Right ventricle myocardium inferior (tissue), 1 donor: ENCODE measurements around the gene COQ3. TPM values are rescaled to one million over a fixed set of nuclear protein-coding genes. Genes with fewer than 3 reads are reported as not detected.
"Not testable (repeated sequence)": the region's sequence is repeated elsewhere in the genome, so short reads cannot be mapped to it uniquely, and the experiment has no call there.

Source experiments
- ATAC-seq: fragments of 200-7000 bp; cut with Tn5 transposase; one replicate; pipeline ENCODE4 v1.9.1; 2020; ENCODE audit warnings: mild to moderate bottlenecking, moderate library complexity
- DNase-seq: peaks from one replicate; pipeline ENCODE4 v3.0.0; 2021; ENCODE audit errors: missing footprints
- intact Hi-C: fragments of 100-400 bp; cut with DNase I; formaldehyde crosslinking; loops from one replicate; pipeline ENCODE4 v1.11.0; 2022
- total RNA-seq: library from RNA; stranded (reverse); fragmentation: NEBNext Ultra II Directional; extraction: Animal tissue kit (Norgen Biotek cat#: 25700); gene quantifications from one replicate; pipeline ENCODE4 v1.2.1, GENCODE V29; 2021
- donor health status: DM: no; HTN: yes; CAD: no; lungs with severe emphysema.

COQ3 gene
- total RNA-seq, 1 donor from 2014 or later = 31.4 TPM

DNA sequence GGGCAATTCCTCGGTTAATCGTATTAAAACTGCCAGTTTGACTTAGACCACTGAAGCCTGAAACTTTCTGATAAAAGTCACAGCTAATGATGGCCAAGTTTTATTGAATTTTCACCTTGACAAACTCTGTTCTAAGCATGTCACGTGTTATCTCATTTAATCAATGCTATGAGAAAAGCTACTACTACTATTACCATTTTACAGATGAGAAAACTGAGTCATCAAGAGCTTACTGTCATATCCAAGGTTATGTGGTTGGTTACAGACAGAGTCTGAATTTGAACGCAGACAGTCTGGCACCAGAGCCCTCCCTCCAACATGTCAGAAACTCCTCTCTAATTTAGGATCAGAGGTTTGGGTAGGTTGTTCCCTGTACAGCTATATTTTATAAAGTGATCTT, 48.8 kb downstream of the COQ3 start:
- no peak for ATAC-seq
- DNase-seq = no peak
- intact Hi-C loops = no loop called here

DNA sequence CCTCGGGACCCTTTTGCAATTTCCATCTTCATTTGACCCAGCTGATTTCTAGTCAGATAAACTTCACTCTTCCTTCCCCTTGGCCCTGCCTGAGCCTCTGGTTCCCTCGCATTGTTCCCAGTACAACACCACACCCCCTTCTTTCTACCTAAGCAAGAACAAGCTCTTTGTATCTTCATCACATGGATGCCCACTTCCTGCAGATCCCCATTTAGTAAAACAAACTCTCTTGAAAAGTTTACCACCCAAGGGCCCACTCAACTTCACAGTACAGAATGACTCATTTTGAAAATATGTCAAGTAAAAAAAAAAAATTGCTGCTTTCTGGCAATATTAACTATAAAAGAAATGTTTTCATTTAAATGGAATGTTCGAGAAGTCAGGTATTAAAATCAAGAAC, 49.7 kb downstream of the COQ3 start:
- intact Hi-C loops = no loop called here
- ATAC-seq = no peak
- DNase-seq = no peak

DNA sequence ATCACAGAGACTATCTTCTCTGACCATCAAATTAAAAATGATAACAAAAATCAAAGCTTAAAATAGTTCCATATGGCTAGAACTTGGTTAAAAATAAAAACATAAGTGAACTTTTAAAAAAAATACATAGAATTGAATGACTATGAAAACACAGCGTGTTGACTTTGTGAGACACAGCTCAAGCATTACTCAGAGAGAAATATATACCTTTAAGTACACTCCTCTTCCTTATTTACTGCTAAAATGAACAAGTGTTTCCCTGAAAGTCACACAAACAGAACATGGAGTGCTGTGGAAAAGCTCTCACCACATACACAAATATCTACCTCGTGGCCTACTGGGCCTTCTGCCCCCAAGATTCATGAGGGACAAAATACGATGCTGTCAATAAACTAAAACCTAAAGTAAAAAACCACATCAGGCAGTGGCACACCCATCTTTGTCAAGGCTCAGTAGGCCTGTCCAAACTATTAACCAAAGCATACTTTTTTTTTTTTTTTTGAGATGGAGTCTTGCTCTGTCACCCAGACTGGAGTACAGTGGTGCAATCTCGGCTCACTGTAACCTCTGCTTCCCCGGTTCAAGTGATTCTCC, 52.0 kb downstream of the COQ3 start:
- DNase-seq (no peak), ATAC-seq (no peak)
- intact Hi-C loops = no loop called here

DNA sequence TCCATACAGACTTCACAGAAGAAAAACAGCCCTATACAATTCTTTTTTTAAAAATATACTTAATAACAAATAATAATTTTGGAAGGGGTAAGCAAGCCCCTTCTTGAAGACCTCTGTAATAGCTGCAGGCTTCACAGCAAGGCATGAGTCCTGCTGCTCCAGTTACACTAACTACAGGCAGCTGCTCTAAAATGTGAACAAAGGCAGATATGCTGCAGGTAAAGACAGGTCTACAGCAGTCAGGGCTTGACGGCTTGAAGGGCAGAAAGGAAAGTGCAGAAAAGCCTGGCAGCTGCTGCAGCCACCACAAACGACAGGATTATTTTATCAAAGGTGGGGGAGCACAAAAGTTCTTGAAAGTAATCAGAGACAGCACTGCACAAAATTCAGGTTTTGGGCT, 55.8 kb downstream of the COQ3 start:
- no peak for ATAC-seq
- intact Hi-C loops = no loop called here
- DNase-seq = no peak

DNA sequence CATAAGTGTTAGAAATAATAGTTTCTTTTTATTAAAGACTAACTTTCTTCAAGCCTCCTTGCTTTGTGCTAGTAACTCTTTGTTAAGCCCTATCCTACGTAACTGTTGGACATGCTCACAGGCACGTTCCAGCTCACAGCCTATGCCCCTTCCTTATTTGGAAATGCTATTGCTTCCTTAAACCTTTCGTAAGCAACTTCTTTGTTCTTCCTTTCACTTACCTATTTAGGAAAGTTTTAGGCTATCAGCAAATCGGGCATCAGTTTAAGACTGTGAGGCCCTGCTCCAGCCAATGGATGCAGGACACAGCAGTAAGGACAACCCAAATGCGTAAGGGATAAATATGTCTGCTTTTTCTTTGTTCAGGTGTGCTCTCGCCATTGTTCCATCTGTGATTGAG, 58.7 kb downstream of the COQ3 start:
- intact Hi-C loops, ATAC-seq, DNase-seq: not testable (repeated sequence)

DNA sequence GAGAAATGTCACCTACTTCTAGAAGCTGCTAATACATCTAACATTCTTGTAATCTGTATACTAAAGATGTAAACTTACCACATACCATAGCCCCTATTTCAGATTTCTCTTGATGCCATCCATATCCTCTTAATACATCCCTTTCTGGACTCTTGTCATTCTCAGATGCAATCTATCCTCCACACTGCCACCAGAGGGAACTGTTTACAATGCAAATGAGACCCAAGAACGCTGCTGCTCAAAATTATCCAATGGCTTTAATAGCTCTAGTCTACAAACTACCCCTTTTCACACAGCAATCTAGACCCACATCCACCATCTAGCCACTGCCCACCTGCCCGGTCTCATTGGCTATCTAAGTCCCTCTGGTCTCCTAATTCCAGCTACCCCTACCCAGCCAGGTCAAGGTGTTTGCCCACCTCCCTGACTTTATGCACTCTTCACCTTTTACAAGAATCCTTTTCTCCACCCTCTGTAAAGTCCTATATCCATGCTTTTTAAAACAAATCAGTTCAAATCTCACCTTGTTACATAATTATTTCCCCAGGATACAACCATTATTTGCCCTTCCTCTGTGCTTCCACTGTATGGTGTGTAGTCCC, 59.4 kb downstream of the COQ3 start:
- DNase-seq = no peak
- ATAC-seq = no peak
- intact Hi-C loops = no loop called here

DNA sequence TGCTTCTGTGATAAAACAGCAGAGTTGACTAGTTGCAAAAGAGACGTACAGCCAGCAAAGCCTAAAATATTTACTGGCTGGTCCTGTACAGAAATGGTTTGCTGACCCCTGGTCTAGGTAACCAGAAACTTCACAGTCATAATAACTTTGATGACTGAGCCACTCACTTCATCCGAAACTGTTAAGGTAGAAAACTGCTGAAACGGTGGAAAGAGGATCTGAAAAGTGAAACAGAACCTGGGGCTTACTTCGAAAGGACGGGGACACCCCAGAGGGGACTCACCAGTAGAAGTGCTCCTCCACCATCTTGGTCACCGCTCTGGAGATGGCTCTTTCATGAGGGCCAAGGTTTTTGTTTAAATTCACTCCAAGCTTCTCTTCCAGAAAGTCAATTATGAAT, 60.9 kb downstream of the COQ3 start:
- intact Hi-C loops = no loop called here
- ATAC-seq (no peak), DNase-seq (no peak)

DNA sequence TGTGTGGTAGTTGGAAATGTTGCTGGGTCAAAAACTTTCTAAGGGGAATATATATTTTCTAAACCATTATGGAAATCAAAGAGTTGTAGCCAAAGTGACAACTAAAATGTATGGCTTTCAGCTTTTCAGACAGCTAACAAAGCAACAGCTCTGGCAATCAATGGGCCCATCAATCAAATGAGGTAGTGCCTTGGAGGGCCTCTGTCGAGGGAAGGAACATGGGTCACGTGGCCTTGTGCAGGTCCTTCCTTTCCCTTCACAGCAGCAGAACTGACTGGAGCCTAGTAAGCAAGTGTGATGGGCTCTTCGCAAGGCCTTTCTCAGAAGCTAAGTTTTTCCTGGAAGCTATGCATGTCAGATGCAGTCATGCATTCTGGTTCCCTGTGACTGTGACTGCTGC, 62.5 kb downstream of the COQ3 start:
- intact Hi-C loops = no loop called here
- DNase-seq (no peak), ATAC-seq (no peak)

DNA sequence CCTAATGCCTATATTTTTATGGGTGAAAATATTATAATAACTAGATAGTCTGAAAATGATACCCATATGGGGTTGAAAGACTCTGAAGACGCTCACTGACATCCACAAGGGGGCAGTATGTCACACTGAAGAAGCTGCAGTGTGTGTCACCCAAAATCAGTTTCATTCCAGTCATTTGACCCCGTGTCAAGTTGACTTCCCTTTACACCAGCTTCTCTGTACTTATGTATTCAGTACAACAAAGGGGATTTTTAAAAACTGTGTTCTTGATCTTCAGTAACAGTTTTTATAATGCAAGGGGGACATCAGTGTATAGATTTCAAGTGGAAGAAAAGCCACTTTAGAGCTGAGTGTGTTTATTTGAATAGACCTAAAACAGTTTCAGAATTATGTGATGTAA, 63.8 kb downstream of the COQ3 start:
- no peak for ATAC-seq
- intact Hi-C loops = no loop called here
- DNase-seq = no peak

DNA sequence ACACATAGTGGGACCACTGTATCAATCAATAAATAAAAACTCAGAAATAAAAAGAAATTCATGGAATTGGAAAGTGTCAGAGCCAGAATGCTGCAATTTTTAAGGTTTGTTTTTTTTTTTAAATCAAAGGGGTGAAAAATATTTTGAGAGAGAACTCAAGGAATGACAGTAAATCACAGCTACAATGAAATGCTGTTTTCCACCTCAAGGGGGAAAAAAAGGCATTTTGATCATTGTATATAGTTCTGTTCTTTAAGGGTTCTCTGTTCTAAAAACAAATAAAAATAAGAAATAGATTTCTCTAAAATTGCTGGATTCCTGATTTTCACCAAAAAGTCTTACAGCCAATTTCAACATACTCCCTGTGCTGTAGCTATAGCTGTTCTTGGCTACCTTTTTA, 69.0 kb downstream of the COQ3 start:
- ATAC-seq (no peak), DNase-seq (no peak)
- intact Hi-C loops = no loop called here

Other genes with a start within 250 kb of the COQ3 start
- not detected for gene FAXC, start 44.5 kb downstream of the COQ3 start, total RNA-seq
- gene PNISR, start 31.1 kb upstream of the COQ3 start, total RNA-seq = 43.8 TPM
- gene USP45, start 121.2 kb upstream of the COQ3 start, total RNA-seq = 9.5 TPM
- gene CCNC, start 174.5 kb upstream of the COQ3 start, total RNA-seq = 18.7 TPM
- gene PRDM13, start 212.6 kb upstream of the COQ3 start, total RNA-seq = not detected